ENCODE measurements around the gene AP1AR. TPM values are rescaled to one million over a fixed set of nuclear protein-coding genes. Genes with fewer than 3 reads are reported as not detected.

AP1AR gene
- 10 to 100 TPM; 11.9 to 23.7 (median 16.0) TPM for total RNA-seq

GRCh38 chr4:112231779-112232713 lies at the start of gene AP1AR:
AP1AR (plus strand) TSS chr4:112231787; CDS start chr4:112232092, 305 bp downstream.
- WGBS, 2 donors (ENCODE audit: low coverage in 1 of 2), result 0% methylated on average over 1 to 3 of the region's 70 CpGs
- ATAC-seq, result peak; percentile 76

GRCh38 chr4:112182604-112183003 lies 49.0 kb upstream of the AP1AR start:
- no peak for ATAC-seq
- no peak for TF ChIP-seq EP300 (IDR thresholded peaks at IDR 0.05)
- peaks cover 0 to 9% of the 10 kb centered on the region in 2 donors for H3K36me3 ChIP-seq
- H3K9me3 ChIP-seq, result no peaks in the 10 kb centered on the region
- H3K4me1 ChIP-seq, result no peaks in the 10 kb centered on the region
- no peak overlapping the region for H3K27ac ChIP-seq
- no peaks in the 10 kb centered on the region for H3K27me3 ChIP-seq
- H3K4me3 ChIP-seq, result no peak overlapping the region
- WGBS, 2 donors (ENCODE audit: low coverage in 1 of 2), result 76 to 89% methylated on average over 3 of the region's 3 CpGs

More at GRCh38 chr4:112231779-112232713, at the start of gene AP1AR:
- peak within 1 kb of the TSS; percentile 82 to 99 (median 98) for H3K27ac ChIP-seq
- H3K4me1 ChIP-seq, result peaks cover 5 to 37% (median 6%) of the 10 kb centered on the region in 3 donors
- H3K27me3 ChIP-seq, result no peaks in the 10 kb centered on the region
- no peaks in the 10 kb centered on the region for H3K36me3 ChIP-seq
- no peaks in the 10 kb centered on the region for H3K9me3 ChIP-seq
- peak; percentile 75 for TF ChIP-seq POLR2AphosphoS5 (IDR thresholded peaks at IDR 0.05)
- peak; percentile 77 to 81 for TF ChIP-seq POLR2A (IDR thresholded peaks at IDR 0.05)
- no peak for TF ChIP-seq EP300 (IDR thresholded peaks at IDR 0.05)
- TF ChIP-seq CTCF (IDR thresholded peaks at IDR 0.05), result peak in 3 of 4 experiments; percentile 38 to 46 (median 45)
- peak within 1 kb of the TSS; percentile 83 to 95 for H3K4me3 ChIP-seq

- Histone ChIP-seq H3K27ac (no peak overlapping the region), H3K4me1 (no peaks in the 10 kb centered on the region), H3K9me3 (no peaks in the 10 kb centered on the region), H3K36me3 (peaks cover 0 to 9% of the 10 kb centered on the region in 2 donors), H3K27me3 (no peaks in the 10 kb centered on the region), H3K4me3 (no peak overlapping the region)
- no peak for ATAC-seq
- 78 to 86% methylated on average over 1 to 2 of the region's 2 CpGs for WGBS, 2 donors (ENCODE audit: low coverage in 1 of 2)
- TF ChIP-seq EP300 (IDR thresholded peaks at IDR 0.05) (no peak), POLR2A (IDR thresholded peaks at IDR 0.05) (no peak), POLR2AphosphoS5 (IDR thresholded peaks at IDR 0.05) (no peak), CTCF (IDR thresholded peaks at IDR 0.05) (no peak)
Observed at GRCh38 chr4:112183252-112183651, 48.3 kb upstream of the AP1AR start.

GRCh38 chr4:112184438-112184837 lies 47.1 kb upstream of the AP1AR start:
- Histone ChIP-seq H3K27ac (no peak overlapping the region), H3K27me3 (no peaks in the 10 kb centered on the region), H3K4me3 (no peak overlapping the region), H3K9me3 (no peaks in the 10 kb centered on the region), H3K4me1 (no peaks in the 10 kb centered on the region), H3K36me3 (peaks cover 0 to 9% of the 10 kb centered on the region in 2 donors)
- WGBS, 2 donors (ENCODE audit: low coverage in 1 of 2), result 100% methylated on average over 1 of the region's 1 CpG
- ATAC-seq, result no peak
- TF ChIP-seq POLR2AphosphoS5 (IDR thresholded peaks at IDR 0.05), result no peak
- no peak for TF ChIP-seq CTCF (IDR thresholded peaks at IDR 0.05)
- no peak for TF ChIP-seq EP300 (IDR thresholded peaks at IDR 0.05)
- no peak for TF ChIP-seq POLR2A (IDR thresholded peaks at IDR 0.05)

- H3K9me3 ChIP-seq, result no peaks in the 10 kb centered on the region
- WGBS, 2 donors (ENCODE audit: low coverage in 1 of 2), result 90 to 100% methylated on average over 2 of the region's 2 CpGs
Observed at GRCh38 chr4:112185334-112185733, 46.3 kb upstream of the AP1AR start.

More at GRCh38 chr4:112185334-112185733, 46.3 kb upstream of the AP1AR start:
- Histone ChIP-seq H3K27ac (no peak overlapping the region), H3K27me3 (no peaks in the 10 kb centered on the region), H3K4me1 (no peaks in the 10 kb centered on the region), H3K4me3 (no peak overlapping the region), H3K36me3 (peaks cover 0 to 9% of the 10 kb centered on the region in 2 donors)
- TF ChIP-seq POLR2AphosphoS5 (IDR thresholded peaks at IDR 0.05) (no peak), CTCF (IDR thresholded peaks at IDR 0.05) (no peak), POLR2A (IDR thresholded peaks at IDR 0.05) (no peak), EP300 (IDR thresholded peaks at IDR 0.05) (no peak)
- no peak for ATAC-seq

Data from gastroesophageal sphincter (tissue), 4 donors.